A172 (cell line): ENCODE data around the gene YIPF3. TPM values are rescaled to one million over a fixed set of nuclear protein-coding genes. Genes with fewer than 3 reads are reported as not detected.
A peak's percentile ranks its signal among the peaks of the same experiment; 100 is the strongest.
"Not testable (repeated sequence)": the region's sequence is repeated elsewhere in the genome, so short reads cannot be mapped to it uniquely, and the experiment has no call there.

Experiments used
- DNase-seq: peaks from one replicate; pipeline ENCODE4 v3.0.0-alpha.2; 2015; ENCODE audit warnings: low spot score
- total RNA-seq: library from RNA; depleted of rRNA; stranded (reverse); fragments of >200 nt; shearing (Covaris generic); gene quantifications from 2 replicates; pipeline ENCODE4 v1.2.3, GENCODE V29; 2014

Gene YIPF3
- total RNA-seq, 1 experiment from 2014 or later = 122 TPM

DNA sequence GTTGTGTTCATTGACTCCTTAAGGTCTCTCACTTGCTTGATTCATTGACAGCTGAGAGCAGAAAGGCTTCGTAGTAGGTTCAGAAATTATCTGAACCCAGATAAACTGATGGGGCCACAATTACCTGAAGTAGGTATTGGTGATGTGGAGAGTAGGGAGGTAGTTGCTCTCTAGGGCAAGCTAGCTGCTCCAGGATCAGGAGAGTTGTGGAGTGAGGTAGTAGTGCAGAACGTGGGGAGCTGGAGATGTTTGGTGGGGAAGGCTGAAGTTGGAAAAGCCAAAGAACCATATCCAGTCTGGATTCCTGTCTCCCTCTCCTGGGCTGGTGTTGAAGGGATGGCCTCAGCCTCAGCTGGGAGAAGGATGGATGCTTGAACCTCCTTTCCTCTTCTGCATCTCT lies 23.5 kb downstream of the YIPF3 start:
- no peak for DNase-seq

DNA sequence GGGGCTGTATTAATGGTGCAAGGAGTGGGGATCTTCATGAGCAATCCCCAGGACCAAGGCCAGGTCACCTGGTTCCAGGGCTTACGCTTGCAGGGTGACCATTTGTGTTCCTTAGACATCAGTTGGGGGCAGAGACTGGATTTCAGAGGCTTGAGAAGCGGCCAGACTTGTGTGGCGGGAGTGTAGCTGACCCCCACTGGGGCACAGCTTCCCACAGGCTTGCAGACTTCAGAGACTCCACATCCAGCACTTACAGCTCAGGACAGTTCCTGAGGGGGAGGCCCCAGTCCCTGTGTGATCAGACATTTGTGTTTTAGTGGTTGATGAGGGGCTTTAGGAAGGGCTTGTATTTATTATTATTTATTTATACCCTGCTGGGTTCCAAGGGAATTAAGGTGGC lies 24.1 kb downstream of the YIPF3 start:
- DNase-seq = no peak

DNA sequence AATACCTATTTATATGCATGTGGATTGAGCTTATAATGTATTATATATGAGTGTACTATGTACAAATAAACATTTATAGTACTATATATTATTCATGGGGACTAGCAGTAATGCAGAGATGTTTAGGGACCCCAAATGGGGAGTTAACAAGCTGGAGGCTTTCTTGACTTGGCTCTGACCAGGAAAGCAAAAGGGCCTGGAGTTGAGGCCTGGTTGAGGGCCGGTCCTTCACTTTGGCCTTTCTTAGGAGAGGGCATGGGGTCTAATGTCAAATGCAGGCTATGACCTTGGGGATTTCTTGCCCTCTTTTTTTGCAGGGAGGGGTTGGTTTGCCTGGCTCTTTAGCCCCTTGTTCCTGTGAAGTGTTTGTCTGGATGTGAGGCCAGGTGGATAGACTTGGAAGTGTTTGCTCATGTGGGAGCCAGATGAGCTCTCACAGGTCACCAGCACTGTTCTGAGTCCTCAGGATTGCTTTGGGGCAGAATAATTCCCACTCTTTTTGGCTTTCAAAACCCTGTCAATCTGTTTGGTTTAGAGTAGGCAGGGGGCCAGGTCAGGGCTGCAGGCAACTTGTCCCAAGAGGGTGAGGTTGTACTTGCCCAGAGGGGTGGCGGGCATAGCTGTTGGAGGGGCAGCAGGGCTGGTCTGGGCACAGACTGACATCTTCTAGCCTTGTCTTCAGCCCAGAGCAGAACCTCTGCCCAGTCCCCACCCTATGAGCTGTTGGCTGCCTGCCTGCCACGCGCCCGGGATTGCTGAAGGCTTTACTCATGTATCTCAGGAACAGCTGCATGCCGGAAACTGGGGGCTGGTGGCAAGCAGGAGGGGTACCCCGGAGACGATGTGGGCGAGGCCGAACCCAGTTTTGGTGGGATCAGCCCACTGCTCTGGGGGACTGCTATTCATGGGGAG lies 24.7 kb downstream of the YIPF3 start:
- peak; percentile 72 for DNase-seq

DNA sequence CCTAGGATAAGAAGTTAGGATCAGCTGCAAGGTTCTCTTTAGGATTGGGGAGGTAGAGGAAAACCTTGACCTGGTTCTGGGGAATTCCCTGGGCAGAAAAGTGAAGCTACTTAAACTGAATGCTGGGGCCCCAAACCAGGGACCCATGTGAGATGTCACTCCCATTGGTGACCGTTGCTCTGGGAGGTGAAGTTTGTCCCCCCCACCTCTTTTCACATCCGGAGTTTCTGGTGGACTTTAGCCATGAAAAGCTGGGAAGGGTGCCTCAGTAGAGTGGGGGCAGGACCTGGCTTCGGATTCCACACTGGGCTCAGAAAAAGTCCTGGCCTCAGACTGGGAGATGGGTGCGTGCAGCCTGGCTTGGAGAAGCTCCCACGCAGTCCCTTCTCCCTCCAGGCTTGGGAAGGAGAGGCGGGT lies 26.2 kb downstream of the YIPF3 start:
- no peak for DNase-seq

DNA sequence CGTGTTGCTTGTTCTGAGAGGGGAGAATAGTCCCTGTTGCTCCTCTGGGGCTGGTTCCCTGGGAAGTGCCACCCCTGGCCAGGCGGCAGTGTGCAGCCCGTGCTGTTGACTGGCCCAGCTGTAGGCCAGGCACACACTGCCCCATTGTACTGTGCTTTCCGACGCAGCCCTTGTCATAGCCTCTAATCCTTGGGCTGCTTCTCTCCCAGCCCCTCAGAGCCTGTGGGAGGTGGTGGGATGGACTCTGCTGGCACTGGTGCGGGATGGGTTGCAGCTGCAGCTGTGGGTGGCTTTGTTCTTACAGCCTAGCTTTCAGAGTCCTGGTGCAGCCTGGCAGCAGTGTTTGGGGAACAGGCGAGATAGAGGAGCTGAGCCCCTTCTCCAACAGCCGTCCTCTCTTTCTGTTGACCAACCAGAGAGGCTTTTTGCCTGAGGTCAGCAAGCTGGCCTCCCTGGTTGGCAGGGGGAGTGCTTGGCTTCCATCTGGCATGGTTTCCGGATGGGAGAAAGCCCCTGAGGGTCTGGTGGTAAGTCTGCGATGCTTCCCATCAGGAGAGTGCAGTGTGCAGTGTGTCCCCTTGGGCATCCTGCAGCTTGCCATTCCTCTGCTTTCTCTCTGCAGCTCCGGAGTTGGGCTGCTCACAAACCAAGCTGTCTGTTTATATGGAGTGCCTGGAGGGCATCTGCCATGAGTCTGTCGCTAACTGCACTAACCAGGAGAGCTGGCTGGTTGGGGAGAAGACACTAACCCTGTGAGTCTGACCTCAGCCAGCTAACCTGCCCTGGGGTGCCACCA lies 27.3 kb downstream of the YIPF3 start:
- DNase-seq = no peak

DNA sequence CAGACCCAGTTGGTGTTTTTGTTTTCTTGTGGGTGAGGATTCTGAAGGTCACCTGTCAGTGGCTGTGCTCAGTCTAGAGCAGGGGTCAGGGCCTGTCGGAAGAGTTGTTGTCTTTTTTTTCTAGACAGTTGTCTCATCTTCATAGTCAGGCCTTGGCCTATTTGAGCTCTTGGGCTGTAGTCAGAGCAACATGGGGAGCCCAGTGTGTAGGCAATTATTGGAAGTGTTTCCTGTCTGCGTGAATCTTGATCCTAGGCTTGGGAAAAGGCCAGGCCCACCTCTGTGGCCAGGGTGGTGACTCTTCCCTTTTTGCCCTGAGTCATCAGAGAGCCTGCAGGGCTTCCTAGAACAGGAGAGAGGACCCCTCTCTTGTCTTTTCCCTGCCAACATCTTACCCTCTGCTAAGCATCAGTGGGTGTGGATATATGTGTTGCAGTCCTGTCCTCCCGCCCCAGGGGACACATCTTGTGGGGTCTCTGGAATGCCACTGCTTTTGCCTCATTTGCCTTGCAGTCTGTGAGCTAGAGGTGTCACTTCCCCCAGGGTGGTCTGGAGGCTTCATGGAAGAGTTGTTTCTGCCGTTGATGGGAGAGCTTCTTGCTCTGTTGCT lies 28.0 kb downstream of the YIPF3 start:
- DNase-seq = peak; percentile 35

DNA sequence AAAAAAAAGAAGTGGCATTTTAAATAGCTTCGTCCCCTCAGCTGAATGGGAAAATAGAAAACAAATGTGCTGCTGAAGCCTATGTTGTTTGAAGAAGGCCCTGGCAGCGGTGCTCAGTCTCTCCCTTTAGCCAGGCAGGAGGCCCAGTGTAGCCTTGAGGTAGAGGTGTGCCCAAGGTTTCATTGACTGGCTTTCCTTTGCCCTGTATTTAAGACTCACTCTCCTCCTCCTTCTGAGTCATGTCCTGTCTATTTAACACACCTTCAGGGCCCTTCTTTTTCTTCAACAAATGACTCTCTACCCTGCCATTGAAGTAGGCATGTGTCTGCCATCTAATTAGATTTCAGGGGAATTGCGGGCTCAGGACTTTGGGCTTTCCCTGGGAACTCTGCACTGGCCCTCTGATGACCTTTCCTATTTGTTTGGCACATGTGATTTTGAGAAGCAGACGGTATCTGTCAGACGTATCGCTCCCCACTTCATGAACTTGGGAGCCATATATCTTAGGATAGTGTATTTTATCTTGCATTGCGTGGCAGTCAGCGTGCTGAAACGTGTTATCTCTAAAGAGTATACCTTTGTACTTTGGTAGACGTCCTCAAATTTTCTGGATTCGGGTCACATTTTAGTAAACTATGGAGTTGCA lies 35.0 kb downstream of the YIPF3 start:
- no peak for DNase-seq

DNA sequence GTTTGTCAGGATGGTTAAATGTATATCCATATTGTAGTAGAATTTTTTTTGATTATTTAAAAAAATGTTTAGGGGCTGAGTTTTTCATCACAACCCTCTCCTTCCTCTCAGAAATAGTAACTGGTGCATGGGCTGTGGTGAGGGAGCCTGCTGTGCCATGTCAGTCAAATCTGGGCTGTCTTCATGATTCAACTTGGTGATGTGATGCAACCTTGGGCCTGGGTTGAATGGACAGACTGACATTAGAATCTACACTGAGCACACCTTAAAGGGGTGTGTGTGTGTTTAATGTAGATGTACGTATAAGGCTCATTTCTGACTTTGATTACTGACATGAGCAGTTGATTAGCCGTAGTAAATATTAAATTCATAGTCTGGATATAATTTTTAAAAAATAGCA lies 35.7 kb downstream of the YIPF3 start:
- no peak for DNase-seq

DNA sequence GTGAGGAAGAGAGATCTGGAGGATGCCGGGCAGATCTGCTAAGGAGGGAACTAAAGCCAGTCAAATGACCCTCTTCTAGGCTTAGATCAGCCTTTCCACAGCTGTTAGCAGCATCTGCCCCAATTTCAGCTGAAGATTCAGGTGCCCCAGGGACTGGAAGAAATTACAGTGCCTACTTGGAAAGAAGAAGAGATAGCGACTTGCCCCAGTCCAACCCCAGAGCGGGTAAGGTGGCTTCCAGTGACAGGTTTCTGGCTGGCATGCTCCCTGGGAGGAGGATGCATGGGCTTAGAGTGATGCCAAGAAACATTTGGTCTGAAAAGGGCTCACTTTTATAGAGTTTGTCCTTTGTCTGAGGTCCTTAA lies 38.7 kb downstream of the YIPF3 start:
- no peak for DNase-seq

DNA sequence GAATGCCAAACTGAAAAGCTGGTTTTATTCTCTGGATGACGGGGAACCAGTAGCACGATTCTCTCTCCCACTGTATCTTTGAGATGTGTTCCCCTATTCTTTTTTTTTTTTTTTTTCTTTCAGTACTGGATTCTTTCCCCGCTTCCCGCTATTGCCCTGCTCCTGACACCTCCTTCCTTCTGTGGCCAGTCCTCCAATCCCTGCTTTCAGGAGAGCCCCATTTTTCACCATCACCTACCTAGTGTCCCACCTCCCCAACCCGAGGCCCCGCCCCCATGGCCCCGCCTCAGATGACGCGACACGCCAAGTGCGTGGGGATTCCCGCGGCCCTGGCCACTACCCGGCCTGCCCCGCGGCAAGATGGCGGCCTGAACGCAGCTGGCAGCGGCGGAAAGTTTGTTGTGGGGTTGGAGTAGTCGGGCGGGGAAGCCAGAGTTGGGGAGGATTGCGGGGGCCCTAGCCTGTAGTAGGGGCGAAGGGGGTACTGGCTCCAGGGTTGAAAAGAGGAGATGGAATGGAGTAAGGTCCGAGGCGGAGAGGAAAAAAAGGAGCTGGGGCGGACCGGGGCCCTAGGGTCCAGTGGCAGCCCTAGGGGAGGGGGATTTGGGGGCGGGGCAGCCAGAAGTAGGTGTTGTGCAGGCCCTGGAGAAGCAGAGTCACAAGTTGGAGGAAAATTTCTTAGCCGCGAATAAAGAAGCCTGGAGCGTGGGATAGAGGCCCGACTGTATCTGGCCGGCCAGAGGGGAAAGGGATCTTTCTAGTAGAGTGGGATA lies 39.3 kb downstream of the YIPF3 start, which contains the start of gene TJAP1:
TSS of gene TJAP1 (plus strand) at position 336 of the 773 bp plus-strand sequence. CDS start 21,432 bp downstream, outside the sequence.
- peak; percentile 73 for DNase-seq

DNA sequence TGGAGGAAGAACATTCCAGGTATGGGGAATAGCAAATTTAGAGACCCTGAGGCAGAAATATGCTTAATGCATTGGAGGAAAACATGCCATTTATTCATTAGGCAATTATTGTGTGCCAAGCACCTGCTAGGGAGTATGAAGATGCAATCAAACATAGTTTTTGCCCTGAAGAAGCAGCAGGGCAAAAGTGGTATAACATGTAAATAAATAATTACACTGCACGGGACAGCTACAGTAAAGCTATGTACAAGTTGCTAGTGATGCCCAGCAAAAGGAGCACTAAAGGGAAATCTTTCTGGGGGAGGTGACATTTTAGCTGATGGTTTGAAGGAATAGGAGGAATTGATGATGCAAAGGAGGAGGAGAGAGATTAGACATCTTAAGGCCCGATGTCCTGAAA lies 40.0 kb downstream of the YIPF3 start:
- no peak for DNase-seq

DNA sequence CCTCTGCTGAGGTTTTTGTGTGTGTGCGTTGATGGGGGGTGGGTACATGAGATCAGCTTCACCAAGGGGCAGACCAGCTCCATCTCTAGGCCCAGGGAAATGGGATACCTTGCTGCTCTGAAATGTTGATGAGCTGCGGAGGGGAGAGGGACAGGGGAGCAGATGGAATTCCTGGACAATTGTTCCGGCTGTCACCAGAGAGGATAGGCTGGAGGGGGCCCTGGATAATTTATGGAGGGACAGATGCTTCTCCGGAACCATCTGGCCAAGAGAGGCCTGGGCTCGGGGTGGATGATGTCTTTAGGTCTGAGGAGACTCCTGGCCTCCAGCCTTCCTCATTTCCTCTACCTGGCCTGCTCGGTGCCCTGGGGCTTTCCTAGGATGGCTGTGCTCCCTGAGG lies 41.2 kb downstream of the YIPF3 start:
- DNase-seq = no peak

DNA sequence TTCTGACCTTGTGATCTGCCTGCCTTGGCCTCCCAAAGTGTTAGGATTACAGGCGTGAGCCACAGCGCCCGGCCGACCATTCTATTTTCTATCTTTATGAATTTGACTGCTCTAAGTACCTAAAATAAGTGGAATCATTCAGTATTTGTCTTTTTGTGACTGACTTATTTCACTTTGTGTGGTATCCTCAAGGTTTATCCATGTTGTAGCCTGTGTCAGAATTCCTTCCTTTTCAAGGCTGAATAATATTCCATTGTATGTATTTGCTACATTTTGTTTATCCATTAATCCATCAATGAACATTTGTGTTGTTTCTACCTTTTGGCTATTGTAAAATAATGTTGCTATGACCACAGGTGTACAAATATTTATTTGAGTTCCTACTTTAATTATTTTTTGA lies 44.2 kb downstream of the YIPF3 start:
- DNase-seq = no peak

DNA sequence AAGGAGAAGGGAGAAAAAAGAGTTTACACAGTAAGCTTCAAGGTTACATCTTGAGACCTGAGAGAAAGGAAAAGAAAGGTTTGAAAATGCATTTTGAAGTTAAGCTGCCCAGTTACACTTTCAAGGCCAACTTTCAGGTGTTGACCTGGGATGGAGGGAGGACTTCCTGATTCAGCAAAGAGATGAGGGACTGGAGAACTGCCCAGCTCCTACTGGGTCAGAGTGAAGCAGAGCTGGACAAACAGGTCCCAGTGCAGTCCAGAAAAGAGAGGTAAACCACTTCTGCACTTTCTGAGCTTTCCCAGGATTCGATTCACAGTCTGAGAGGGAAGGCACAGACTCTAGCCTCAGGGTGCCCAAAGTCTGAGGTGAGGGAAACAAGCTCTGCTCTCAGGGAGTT lies 45.3 kb downstream of the YIPF3 start:
- no peak for DNase-seq

DNA sequence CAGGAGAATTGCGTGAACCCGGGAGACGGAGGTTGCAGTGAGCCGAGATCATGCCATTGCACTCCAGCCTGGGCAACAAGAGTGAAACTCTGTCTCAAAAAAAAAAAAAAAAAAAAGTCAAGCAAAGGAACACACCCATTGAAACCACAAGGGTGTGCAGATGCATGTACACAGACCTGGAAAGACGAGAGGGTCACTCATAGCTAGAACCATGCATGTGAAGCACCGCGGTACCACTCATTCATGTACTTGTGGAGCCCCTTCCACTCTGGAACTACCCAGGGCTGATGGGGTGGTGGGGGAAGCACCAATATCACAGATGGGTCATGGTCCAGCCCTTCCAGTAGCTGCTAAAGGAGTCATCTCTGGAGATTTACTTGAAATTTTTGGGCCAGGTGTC lies 46.8 kb downstream of the YIPF3 start:
- no peak for DNase-seq

DNA sequence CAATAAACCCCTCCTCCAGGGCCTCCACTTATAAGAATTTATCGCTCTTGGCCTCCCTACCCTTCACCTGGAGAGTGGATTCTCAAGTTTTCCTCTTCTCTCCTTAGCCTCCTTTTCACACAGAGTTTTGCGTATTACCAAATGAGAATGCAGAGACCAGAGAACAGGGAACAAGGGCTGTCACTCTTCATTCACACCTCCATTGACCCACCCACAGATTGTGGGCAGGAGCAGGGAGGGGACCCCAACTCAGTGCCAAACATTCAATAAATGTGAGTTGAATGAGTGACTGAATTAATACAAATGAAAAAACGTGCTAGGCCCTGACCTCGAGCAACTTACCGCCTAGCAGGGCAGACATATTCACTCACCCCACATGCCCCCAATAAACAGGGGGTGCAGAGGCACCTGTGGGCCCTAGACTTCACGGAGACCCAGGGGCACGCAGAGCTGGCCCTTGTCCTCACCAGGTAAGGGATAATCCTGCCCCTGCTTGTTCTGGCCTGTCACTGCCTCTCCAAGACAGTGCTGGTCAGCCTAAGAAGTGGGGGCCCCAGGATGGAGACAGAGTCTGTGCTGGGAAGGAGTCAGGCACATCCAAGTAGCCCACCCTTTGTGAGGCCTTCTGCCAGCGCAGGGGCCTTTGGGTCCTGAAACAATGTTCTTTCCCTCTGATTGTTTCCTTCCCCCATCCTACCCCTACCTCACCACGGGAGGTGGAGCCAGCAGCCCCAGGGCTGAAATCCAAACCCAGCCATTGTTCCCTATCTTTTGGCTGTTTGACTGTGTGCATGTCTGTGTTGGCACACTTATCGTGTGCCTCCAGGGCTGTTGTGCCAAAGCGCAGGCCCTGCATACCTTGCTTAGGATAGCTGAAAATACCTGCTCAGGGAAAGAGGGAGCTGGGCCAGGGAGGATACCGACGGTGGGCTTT lies 47.7 kb downstream of the YIPF3 start:
- no peak for DNase-seq

DNA sequence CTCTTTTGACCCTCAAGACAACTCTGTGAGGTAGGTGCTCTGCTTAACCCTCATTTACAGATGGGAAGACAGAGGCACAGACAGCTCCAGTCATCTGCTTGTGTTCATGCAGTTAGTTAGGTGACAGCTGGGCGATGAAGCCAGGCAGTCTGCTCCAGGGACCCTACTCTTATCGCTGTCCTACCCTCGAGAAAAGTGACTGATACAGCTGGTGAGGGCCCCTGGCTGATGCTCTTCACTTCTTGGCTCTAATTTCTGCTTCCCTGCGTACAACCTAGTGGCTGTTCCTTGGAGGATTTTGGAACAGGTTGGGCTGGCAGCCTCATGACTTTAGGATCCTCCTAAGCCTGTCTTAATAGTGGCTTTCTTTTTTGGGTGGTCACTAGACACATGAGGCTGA lies 48.5 kb downstream of the YIPF3 start:
- no peak for DNase-seq

DNA sequence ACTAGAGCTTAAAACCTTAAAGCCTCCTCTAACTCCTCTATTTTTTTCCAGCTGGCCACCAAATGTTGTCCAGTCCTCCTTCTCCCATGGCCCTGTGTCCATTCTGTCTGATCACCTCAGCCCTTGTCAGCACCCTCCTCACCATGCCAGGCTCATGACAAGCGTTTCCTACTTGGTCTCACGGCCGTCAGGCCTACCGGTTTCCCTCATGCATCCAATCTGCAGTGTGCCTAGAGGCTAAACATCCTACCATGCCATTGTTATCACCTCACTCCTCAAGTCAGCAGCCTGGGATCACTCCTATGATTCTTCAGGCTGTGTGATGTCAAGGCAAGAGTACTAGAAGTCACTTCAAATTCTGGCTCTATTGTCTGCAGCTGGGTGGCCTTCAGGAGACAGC lies 49.0 kb downstream of the YIPF3 start:
- no peak for DNase-seq

DNA sequence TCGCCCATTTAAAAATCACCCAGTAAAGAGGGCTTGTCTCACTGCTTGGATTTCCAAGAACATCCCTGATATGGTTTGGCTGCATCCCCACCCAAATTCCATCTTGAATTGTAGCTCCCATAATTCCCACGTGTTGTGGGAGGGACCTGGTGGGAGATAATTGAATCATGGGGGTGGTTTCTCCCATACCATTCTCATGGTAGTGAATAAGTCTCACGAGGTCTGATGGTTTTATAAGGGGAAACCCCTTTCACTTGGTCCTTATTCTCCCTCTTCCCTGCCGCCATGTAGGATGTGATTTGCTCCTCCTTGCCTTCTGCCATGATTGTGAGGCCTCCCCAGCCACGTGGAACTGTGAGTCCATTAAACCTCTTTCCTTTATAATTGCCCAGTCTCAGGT lies 49.5 kb downstream of the YIPF3 start:
- DNase-seq = not testable (repeated sequence)

DNA sequence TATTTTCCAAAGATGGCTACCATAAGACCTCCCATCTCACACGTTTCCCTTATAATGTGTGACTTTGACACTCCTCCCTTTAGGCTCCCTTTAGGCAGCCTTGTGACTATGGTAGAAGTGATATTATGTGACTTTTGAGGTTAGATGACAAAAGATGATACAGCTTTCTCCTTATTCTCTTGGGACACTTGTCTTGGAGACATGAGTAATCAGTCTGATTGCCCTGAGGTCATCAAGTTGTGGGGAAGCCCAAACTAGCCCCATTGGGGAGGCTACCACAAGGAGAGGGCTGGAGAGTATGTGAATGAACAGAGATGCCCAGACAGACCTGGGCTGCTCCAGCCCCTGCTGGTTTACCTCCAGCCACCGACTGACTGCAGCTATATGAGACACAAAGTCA lies 50.8 kb downstream of the YIPF3 start:
- no peak for DNase-seq
